Activated naive CD8-positive, alpha-beta T cell (primary cell): ENCODE data around the gene OSER1.

ENCODE experiments used
- H3K27ac Mint-ChIP-seq: one replicate; pipeline ENCODE4 v1.8.0; 2021; ENCODE audit warnings: mixed read lengths
- H3K27me3 Mint-ChIP-seq: one replicate; pipeline ENCODE4 v1.8.0; 2021; ENCODE audit warnings: mixed read lengths
- H3K36me3 Mint-ChIP-seq: one replicate; pipeline ENCODE4 v1.8.0; 2021; ENCODE audit warnings: mixed read lengths
- H3K4me1 Mint-ChIP-seq: one replicate; pipeline ENCODE4 v1.8.0; 2021; ENCODE audit warnings: low read depth, mixed read lengths
- H3K4me3 Mint-ChIP-seq: one replicate; pipeline ENCODE4 v1.8.0; 2021; ENCODE audit warnings: mild to moderate bottlenecking, mixed read lengths
- H3K9me3 Mint-ChIP-seq: one replicate; pipeline ENCODE4 v1.8.0; 2021; ENCODE audit warnings: low read depth, mixed read lengths

OSER1 gene

GRCh38 chr20:44159711-44160110 lies 50.9 kb downstream of the OSER1 start:
- no peaks in the 10 kb centered on the region for H3K36me3 Mint-ChIP-seq
- H3K27ac Mint-ChIP-seq, result no peak overlapping the region
- H3K4me1 Mint-ChIP-seq, result no peaks in the 10 kb centered on the region
- H3K4me3 Mint-ChIP-seq, result no peak overlapping the region
- no peaks in the 10 kb centered on the region for H3K9me3 Mint-ChIP-seq
- H3K27me3 Mint-ChIP-seq, result peaks cover 28% of the 10 kb centered on the region

GRCh38 chr20:44159125-44159524 lies 51.4 kb downstream of the OSER1 start:
- no peak overlapping the region for H3K27ac Mint-ChIP-seq
- H3K9me3 Mint-ChIP-seq, result no peaks in the 10 kb centered on the region
- H3K4me1 Mint-ChIP-seq, result no peaks in the 10 kb centered on the region
- H3K36me3 Mint-ChIP-seq, result no peaks in the 10 kb centered on the region
- no peak overlapping the region for H3K4me3 Mint-ChIP-seq
- H3K27me3 Mint-ChIP-seq, result peaks cover 25% of the 10 kb centered on the region

GRCh38 chr20:44157061-44157460 lies 53.5 kb downstream of the OSER1 start:
- Mint-ChIP-seq H3K36me3 (no peaks in the 10 kb centered on the region), H3K4me1 (peaks cover 15% of the 10 kb centered on the region), H3K27ac (no peak overlapping the region), H3K4me3 (no peak overlapping the region), H3K27me3 (peaks cover 17% of the 10 kb centered on the region), H3K9me3 (no peaks in the 10 kb centered on the region)

GRCh38 chr20:44154521-44155001 lies 56.0 kb downstream of the OSER1 start:
- H3K27me3 Mint-ChIP-seq, result peaks cover 11% of the 10 kb centered on the region
- no peak overlapping the region for H3K4me3 Mint-ChIP-seq
- peaks cover 15% of the 10 kb centered on the region for H3K4me1 Mint-ChIP-seq
- no peaks in the 10 kb centered on the region for H3K9me3 Mint-ChIP-seq
- H3K36me3 Mint-ChIP-seq, result no peaks in the 10 kb centered on the region
- no peak overlapping the region for H3K27ac Mint-ChIP-seq

- Mint-ChIP-seq H3K4me3 (peak overlapping the region; percentile 56), H3K9me3 (no peaks in the 10 kb centered on the region), H3K4me1 (peaks cover 15% of the 10 kb centered on the region), H3K27me3 (peaks cover 5% of the 10 kb centered on the region), H3K27ac (peak overlapping the region; percentile 11), H3K36me3 (peaks cover 3% of the 10 kb centered on the region)
Observed at GRCh38 chr20:44153636-44154043, 56.9 kb downstream of the OSER1 start.

GRCh38 chr20:44151621-44152416 lies 58.8 kb downstream of the OSER1 start:
- no peak overlapping the region for H3K4me3 Mint-ChIP-seq
- peaks cover 15% of the 10 kb centered on the region for H3K4me1 Mint-ChIP-seq
- H3K9me3 Mint-ChIP-seq, result no peaks in the 10 kb centered on the region
- H3K36me3 Mint-ChIP-seq, result peaks cover 3% of the 10 kb centered on the region
- peaks cover 3% of the 10 kb centered on the region for H3K27me3 Mint-ChIP-seq
- H3K27ac Mint-ChIP-seq, result no peak overlapping the region

GRCh38 chr20:44146272-44146671 lies 64.3 kb downstream of the OSER1 start:
- H3K27ac Mint-ChIP-seq, result no peak overlapping the region
- H3K4me1 Mint-ChIP-seq, result no peaks in the 10 kb centered on the region
- no peak overlapping the region for H3K4me3 Mint-ChIP-seq
- peaks cover 3% of the 10 kb centered on the region for H3K27me3 Mint-ChIP-seq
- peaks cover 3% of the 10 kb centered on the region for H3K36me3 Mint-ChIP-seq
- H3K9me3 Mint-ChIP-seq, result no peaks in the 10 kb centered on the region
